ENCODE data around the gene EMILIN2. TPM values are rescaled to one million over a fixed set of nuclear protein-coding genes. Genes with fewer than 3 reads are reported as not detected.

EMILIN2 gene
- total and polyA plus RNA-seq, 2 of the 8 experiments (the other 6 are each of a cell fraction or from before 2014, with no cell fraction given) = 6.0 to 7.5 TPM

GRCh38 chr18:2843146-2843545, 3.7 kb upstream of the EMILIN2 start:
- H3K18ac ChIP-seq (ENCODE audit: extremely low read depth, low read length) = no peak overlapping the region
- H3K14ac ChIP-seq (ENCODE audit: insufficient read length) = no peak overlapping the region
- CTCF ChIA-PET (ENCODE audit: partially characterized antibody) = no interaction called here
- no peak overlapping the region for H3K4me2 ChIP-seq (ENCODE audit: insufficient read depth in 1 of 2, low read depth in 2 of 2, low read length in 2 of 2)
- H4K91ac ChIP-seq (replicated peaks; ENCODE audit: insufficient read length, low read length) = no peak overlapping the region
- H3K36me3 ChIP-seq (ENCODE audit: control insufficient read depth in 2 of 4, insufficient read depth in 4 of 4, low read length in 3 of 4) = no peaks in the 10 kb centered on the region
- 80% methylated on average over 6 of the region's 6 CpGs; no CpG with 5 or more reads in 1 of the 2 experiments for WGBS, 2 experiments (ENCODE audit: extremely low coverage in 1 of 2, insufficient coverage in 1 of 2, insufficient read length in 1 of 2, insufficient replicate concordance in 2 of 2, low coverage in 1 of 2, low lambda C conversion rate in 2 of 2, missing lambda C conversion rate in 1 of 2)
- H3K27ac ChIP-seq (ENCODE audit: low read depth, low read length) = no peak overlapping the region
- POLR2A ChIA-PET (ENCODE audit: partially characterized antibody) = interaction anchor here (2.6 kb wide), 1 partner anchor 187 kb away, joined by 6 read pairs; the partner anchor contains the start of gene SMCHD1
- no peak for TF ChIP-seq TAF1 (IDR thresholded peaks at IDR 0.05; ENCODE audit: low read depth, low read length)
- TF ChIP-seq POLR2A (IDR thresholded peaks at IDR 0.05; ENCODE audit: control extremely low read depth in 1 of 2, low read depth in 2 of 2, low read length in 2 of 2) = no peak
- TF ChIP-seq RBBP5 (IDR thresholded peaks at IDR 0.05; ENCODE audit: borderline replicate concordance, low read depth, low read length) = no peak
- no peak for TF ChIP-seq POLR2AphosphoS5 (IDR thresholded peaks at IDR 0.05; ENCODE audit: low read depth, low read length)
- TF ChIP-seq GTF2F1 (IDR thresholded peaks at IDR 0.05; ENCODE audit: borderline replicate concordance, low read depth, low read length) = no peak
- TF ChIP-seq MAFK (IDR thresholded peaks at IDR 0.05; ENCODE audit: low read depth, low read length) = no peak
- no peak for TF ChIP-seq SRF (IDR thresholded peaks at IDR 0.05; ENCODE audit: low read depth, low read length)
- TF ChIP-seq HDAC2 (IDR thresholded peaks at IDR 0.05; ENCODE audit: borderline replicate concordance in 1 of 2, low read depth in 2 of 2, low read length in 2 of 2) = no peak
- no peak for TF ChIP-seq ATF2 (IDR thresholded peaks at IDR 0.05; ENCODE audit: low read length)
- no peak for TF ChIP-seq CREB1 (IDR thresholded peaks at IDR 0.05)
- H3K23ac ChIP-seq (ENCODE audit: insufficient read length) = no peak overlapping the region
- H3K56ac ChIP-seq (replicated peaks; ENCODE audit: insufficient read length, low read depth, low read length) = no peak overlapping the region
- H4K8ac ChIP-seq (ENCODE audit: extremely low read depth, insufficient read depth, low read length) = no peak overlapping the region
- peaks cover 3 to 39% (median 34%) of the 10 kb centered on the region in 4 experiments for H3K27me3 ChIP-seq (replicated peaks in 1 of 4; ENCODE audit: control insufficient read depth in 3 of 4, extremely low read depth in 1 of 4, insufficient read depth in 3 of 4, low read length in 3 of 4)
- no peak overlapping the region for H3K4me3 ChIP-seq (ENCODE audit: extremely low read depth in 1 of 4, insufficient read depth in 2 of 4, low read depth in 3 of 4, low read length in 4 of 4)
- H3K4me1 ChIP-seq (replicated peaks in 1 of 4; ENCODE audit: control insufficient read depth in 3 of 4, insufficient read depth in 4 of 4, low read length in 3 of 4) = peaks cover 0 to 9% (median 3%) of the 10 kb centered on the region in 4 experiments; a peak in 3 of 7 replicates
- no peaks in the 10 kb centered on the region; a peak in 1 of 4 replicates for H3K9me3 ChIP-seq (ENCODE audit: insufficient read depth in 2 of 2, low read depth in 1 of 2, low read length in 1 of 2)
- H2BK120ac ChIP-seq (replicated peaks; ENCODE audit: low read depth, low read length) = no peak overlapping the region
- H3K9ac ChIP-seq (replicated peaks in 1 of 4; ENCODE audit: extremely low read depth in 1 of 4, low read depth in 3 of 4, low read length in 3 of 4) = no peak overlapping the region
- no peak overlapping the region for H2BK12ac ChIP-seq (ENCODE audit: low read depth, low read length)
- no peak overlapping the region for H2BK20ac ChIP-seq (ENCODE audit: low read length)
- no peak overlapping the region for H2BK5ac ChIP-seq (ENCODE audit: low read depth, low read length)
- no peak overlapping the region for H2AK5ac ChIP-seq (ENCODE audit: low read depth, low read length)
- H3K23me2 ChIP-seq (ENCODE audit: low read depth, low read length) = peaks cover 14% of the 10 kb centered on the region; the same call in 1 of the 2 replicates
- no peaks in the 10 kb centered on the region for H3K79me2 ChIP-seq (ENCODE audit: control insufficient read depth in 1 of 2, insufficient read depth in 2 of 2, low read length in 2 of 2)
- FAIRE-seq = no peak
- H2AFZ ChIP-seq (ENCODE audit: low read length) = no peak overlapping the region
- H3K79me1 ChIP-seq (ENCODE audit: low read depth, low read length) = no peaks in the 10 kb centered on the region
- no peak overlapping the region for H4K5ac ChIP-seq (ENCODE audit: insufficient read length, low read depth, low read length)
- H3K4ac ChIP-seq (replicated peaks; ENCODE audit: insufficient read length, low read depth, low read length) = no peak overlapping the region
- H2BK15ac ChIP-seq (ENCODE audit: low read length) = no peak overlapping the region
- no peak for DNase-seq (ENCODE audit: low read depth in 1 of 2, low spot score in 2 of 2)
- H4K20me1 ChIP-seq (replicated peaks in 1 of 2; ENCODE audit: control insufficient read depth in 1 of 2, insufficient read depth in 2 of 2, low read length in 2 of 2) = peaks cover 0 to 2% of the 10 kb centered on the region in 2 experiments
